ENCODE data around the gene LDHAL6B.
A peak's percentile ranks its signal among the peaks of the same experiment; 100 is the strongest.
"Not testable (repeated sequence)": the region's sequence is repeated elsewhere in the genome, so short reads cannot be mapped to it uniquely, and the experiment has no call there.

Gene LDHAL6B

DNA sequence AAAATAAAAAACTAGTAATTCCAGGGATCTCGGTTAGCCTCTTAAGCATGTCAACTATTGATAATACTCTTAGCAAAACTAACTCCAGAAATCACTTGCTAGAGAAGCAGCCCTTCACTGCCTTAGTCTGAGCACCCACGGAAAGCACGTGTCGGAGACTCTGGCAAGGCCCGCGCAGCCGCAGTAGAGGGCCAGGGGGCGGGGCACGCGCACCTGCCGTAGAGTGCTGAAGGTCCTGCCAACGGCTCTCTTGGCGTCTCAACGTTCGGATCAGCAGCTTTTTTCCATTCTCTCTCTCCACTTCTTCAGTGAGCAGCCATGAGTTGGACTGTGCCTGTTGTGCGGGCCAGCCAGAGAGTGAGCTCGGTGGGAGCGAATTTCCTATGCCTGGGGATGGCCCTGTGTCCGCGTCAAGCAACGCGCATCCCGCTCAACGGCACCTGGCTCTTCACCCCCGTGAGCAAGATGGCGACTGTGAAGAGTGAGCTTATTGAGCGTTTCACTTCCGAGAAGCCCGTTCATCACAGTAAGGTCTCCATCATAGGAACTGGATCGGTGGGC, at the start of gene LDHAL6B:
LDHAL6B (plus strand) TSS at position 221 of the 561 bp plus-strand sequence; CDS start at position 319, 98 bp downstream.
- DNase-seq (ENCODE audit: low spot score), result no peak

DNA sequence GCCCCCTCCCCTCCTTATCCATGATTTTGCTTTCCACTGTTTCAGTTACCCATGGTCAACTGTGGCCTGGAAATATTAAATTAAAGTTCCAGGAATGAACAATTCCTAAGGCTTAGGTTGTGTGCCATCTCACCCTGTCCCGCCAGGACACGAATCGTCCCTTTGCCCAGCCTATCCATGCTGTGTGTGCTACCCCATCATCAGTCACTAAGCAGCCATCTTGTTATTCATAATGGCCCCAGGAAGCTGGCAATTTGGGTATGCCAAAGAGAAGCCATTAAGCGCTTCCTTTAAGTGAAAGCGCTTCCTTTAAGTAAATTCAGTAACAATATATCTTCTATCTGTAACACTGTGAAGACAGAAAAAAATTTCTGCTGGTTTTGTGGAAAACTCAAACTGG, 49.2 kb upstream of the LDHAL6B start:
- no peak for DNase-seq (ENCODE audit: low spot score)

DNA sequence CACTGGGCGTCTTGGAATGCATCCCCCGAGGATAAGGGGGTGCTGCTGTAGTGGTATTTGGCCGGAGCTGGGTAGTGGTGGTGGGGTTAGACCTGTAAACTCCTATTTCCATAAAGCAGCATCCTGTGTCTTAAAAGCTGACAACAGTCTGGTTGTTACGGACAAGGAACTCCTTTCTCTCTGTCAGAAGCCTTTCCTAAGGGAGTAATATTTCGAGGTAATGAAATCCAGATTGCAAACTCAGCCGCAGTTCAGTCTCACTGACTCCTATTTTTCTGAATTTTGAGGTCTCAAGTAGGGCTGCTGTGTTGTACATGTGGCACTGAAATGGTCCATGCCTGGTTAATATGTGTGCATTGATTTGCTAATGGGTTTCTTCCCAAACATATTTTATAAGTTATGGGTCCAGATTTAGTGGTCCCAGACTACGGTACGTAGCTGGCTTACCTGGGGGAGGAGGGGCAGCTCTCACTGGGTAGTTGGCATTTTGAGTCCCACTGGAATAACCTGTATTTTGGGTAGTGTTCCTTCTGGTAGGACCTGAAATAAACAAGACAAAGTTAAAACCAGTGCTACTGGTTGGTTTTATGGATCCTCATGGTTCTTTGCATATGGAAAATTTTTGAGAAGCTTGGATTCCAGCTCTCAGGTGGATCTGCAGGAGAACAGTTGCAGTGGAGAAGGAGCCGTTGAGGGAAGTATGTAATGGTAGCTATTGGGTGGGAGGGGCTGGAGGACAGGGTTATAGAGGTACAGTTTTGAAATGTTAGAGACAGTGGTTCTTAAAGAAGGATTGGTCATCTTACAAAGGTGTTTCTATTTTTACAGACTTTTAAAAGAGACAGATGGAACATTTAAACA, 48.6 kb upstream of the LDHAL6B start:
- no peak for DNase-seq (ENCODE audit: low spot score)

DNA sequence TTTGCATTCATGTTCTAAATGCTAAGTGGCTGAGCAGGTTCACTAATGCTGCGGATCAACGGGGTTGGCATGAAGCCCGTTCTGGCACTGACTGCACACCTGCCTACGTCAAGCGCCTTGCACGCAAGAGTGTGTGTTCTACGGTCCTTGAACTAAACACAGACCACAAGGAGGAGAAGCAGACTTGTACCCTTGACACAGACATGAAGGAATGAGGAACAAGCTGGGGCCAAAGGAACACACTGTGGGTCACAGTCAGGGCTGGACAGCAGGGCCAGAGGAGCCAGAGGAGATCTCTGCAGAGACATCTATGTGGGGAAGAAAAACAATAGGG, 48.0 kb upstream of the LDHAL6B start:
- DNase-seq (ENCODE audit: low spot score), result no peak

DNA sequence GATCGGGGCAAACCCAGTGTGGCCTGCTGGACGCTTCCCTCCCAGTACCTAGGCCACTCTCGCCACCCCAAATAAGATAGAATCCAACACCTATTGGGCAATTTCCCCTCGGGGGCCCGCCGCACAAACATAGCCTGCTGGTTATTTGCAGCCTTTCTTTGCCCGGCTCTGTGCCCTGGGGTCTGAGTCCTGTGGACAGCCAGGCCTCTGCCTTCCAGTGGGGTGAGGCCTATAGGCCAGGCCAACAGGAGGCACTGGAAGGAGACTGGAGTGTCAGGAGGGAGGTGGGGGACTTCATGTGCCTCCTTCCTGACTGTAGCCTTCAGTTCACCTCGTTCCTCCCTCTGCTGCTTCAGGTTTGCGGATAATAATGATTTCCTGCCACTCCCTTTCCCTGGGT, 47.4 kb upstream of the LDHAL6B start:
- no peak for DNase-seq (ENCODE audit: low spot score)

DNA sequence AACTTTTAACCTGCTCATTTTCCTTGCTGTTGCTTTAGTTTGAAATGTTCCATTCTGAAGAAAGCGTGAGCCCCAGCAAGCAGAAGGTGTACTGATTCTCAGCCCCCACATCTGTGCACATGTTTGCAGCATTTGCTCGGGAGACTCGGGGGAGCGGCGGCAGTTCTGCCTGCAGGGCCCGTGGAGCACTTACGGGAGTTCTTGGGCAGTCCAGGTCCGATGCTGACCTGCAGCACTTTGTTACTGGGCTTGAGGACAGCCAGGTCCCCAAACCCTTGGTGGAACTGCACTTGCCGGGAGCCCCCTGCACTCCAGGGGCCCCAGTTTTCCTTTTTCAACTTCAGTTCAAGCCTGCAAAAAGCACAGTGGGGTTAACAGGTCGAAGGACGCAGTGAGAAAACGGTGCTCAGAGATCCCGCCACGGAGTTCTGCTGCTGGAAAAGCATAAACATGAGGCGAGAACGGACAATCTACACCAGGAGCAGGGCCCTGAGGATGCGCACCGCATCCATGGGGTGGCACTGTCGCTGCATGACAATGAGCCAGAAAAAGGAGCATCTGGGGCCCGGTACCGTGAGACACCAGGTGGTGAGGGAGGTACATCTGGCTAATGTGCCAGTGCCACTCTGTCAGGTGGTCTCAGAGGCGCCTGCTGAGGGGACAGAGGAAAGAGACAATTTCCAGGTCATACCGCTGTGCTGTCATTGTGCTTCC, 45.6 kb upstream of the LDHAL6B start:
- no peak for DNase-seq (ENCODE audit: low spot score)

DNA sequence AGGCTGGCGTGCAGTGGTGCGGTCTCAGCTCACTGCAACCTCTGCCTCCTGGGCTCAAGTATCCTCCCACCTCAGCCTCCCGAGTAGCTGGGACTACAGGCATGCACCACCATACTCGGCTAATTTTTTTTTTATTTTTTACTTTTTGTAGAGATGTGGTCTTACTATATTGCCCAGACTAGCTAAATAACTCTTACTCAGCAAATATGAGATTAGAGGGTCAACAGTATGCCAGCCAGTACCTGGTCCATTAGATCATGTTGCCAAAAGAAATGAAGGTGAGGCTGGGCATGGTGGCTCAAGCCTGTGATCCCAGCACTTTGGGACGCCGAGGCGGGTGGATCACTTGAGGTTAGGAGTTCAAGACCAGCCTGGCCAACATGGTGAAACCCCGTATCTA, 44.6 kb upstream of the LDHAL6B start:
- DNase-seq (ENCODE audit: low spot score), result not testable (repeated sequence)

DNA sequence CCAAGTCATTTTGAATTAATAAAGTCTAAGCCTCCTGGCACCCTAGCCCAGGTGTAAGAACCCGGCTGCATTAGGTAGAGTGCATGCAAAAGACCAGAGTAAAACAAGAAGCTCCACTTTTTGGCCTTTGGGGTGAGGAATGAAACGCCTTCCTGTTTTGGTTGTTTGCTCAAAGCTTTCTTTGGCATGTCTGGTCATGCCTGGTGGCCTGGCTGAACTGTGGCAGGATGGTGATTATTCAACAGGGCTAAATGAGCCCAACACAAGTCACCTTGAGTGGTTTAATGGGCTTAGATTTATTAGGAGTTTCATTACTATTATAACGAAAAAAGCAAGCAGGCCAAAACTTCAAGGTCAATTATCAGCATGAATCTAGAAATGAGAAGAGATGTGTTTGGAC, 40.9 kb upstream of the LDHAL6B start:
- DNase-seq (ENCODE audit: low spot score), result no peak

DNA sequence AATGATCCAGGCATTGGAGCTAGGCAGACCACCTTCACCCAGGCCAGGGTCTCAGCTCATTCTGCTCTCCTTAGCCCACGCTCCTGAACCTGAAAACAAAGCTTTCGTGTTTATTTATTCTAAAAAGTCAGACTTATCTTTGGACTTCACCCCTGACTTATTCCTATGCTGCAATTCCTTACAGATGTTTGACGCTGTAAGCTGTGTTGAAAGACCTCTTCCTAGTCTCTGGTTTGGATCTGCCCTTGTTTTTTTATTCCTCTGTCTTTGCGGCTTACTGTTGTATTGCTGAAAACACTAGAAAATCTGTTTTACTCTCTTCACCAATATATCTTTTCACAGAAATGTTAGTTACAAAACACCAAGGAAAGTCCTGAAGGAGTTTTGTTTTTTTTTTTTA, 40.5 kb upstream of the LDHAL6B start:
- no peak for DNase-seq (ENCODE audit: low spot score)

DNA sequence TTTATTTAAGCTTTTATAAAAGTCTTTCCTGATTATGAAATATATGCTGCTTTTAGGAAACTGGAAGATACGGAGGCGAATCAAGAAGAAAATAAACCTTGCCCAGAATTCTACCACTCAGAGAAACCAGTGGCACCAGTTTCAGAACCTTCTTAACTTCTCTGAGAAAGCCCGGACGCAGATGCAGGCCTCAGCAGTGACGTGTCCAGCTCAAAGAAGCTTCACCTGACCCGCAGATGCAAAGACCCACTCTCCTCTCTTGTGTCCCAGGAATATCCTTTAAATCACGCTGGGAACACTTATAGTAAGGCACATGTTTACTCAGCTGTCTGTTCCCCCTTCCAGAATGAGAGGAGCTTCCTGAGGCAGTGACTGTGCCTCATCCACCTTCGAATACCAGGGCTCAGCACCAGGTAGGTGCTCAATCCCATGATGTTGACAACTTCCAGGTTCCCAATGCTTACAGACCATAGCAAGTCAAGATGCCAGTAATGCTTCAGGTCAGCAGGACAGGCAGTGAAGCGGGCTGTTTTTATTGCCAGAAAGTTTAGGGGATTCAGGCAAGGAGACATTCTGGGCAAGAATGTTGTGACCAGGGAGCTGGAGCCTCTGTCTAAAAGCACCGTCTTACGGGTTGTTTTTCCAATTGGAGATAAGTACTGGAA, 39.9 kb upstream of the LDHAL6B start:
- DNase-seq (ENCODE audit: low spot score), result no peak

DNA sequence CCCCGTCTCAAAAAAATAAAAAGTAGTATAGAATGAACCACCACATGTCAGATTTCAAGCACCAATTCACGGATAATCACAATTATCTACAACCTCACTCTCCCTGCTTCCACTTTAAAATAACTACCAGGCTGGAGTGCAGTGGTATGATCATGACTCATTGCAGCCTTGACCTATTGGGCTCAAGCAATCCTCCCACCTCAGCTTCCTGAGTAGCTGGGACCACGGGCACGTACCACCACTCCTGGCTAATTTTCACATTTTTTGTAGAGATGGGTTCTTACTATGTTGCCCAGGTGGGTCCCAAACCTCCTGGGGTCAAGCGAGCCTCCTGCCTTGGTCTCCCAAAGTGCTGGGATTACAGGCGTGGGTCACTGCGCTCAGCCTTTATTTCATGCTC, 38.1 kb upstream of the LDHAL6B start:
- no peak for DNase-seq (ENCODE audit: low spot score)

DNA sequence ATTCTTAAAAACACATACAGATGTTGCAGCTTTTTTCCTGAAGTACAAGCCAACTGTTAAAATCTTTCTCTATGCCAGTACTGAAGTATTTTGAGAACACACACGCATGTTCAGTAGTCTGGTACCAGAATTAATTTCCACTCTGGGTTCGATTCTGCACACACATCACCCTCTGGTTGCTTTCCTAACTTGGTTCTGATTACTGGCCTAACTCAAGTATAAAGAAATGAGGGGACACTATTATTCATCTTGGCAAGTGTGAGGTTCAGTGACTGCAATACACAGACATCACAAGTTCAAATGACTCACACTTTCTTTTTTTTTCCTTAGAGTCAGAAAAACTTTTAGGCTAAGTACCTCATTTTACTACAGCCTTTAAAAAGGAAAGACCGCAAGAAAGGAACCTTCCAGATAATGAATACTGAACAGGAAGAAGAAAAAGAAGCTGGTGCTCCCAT, 37.4 kb upstream of the LDHAL6B start:
- DNase-seq (ENCODE audit: low spot score), result peak; percentile 62

DNA sequence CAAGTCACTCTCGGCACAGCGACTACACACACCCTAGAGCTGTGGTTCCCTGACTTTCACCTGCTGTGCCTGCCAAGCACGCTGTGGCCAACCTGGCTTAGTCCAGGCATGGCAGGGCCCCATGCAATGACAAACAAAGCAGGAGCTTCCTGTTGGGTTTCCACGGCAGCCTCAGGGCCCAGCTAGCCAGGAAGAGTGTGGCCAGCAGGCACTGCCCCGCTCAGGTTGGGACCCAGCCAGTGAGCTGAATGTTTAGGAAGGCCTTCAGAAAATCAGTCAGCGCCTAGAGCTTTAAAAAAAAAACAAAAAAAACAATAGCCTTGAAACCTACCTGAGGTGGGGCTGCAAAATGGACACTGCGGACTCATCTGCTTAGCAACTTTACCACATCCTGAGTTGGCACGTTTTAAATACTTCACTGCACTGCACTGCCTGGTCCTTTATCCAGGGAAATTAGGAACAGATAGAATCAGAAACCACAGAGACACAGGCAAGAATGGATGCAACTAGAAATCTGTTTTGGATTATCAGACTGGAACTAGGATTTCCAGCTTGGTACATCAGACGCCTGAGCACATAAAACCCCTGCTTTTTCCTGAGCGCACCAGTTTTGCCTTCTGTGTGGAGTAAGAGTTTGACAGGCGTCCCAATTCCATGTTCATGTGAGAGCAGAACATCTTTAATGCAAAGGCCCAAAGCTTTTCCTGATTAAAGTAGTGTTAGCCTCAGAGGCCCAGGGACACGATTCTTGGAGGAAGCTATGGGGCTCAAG, 36.2 kb upstream of the LDHAL6B start:
- DNase-seq (ENCODE audit: low spot score), result no peak

DNA sequence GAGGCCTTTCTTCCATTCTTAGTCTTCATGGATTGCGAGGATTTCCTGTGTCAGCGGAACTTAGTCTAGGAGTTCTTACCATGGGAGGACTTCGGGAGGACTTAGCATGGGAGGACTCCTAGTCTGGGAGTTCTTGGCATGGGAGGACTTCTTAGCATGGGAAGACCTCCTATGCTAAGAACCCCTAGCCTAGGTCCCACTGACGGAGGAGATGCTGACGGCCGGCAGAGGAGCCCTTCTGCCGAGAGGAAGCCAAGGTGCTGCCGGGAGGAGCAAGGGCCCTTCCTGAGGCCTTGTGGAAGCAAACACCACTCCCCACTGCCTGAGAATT, 35.6 kb upstream of the LDHAL6B start:
- no peak for DNase-seq (ENCODE audit: low spot score)

DNA sequence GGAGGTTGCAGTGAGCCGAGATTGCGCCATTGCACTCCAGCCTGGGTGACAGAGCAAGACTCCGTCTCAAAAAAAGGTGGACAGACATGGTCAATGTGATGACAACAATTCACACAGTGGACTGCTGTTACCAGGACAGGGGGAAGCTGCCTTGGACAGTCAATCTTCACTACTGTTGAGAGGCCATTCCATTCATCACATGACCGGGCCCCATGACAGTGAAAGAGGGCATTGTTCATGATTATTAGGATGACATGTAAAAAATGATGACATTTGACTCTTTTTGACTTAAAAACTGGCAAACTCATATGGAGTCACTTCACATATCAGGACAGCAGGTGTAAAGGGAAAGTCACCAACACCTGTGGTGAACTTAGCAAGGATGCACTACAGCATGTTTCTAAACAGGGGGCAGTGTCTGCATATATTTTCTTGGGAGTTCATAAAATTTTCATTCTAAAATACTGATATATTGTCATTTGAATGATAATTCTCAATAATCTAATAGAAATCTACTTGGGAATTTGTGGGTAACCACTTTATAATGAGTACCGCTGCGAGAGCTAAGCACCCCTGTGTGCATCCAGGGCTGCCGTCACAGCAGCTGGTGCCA, 34.2 kb upstream of the LDHAL6B start:
- no peak for DNase-seq (ENCODE audit: low spot score)

DNA sequence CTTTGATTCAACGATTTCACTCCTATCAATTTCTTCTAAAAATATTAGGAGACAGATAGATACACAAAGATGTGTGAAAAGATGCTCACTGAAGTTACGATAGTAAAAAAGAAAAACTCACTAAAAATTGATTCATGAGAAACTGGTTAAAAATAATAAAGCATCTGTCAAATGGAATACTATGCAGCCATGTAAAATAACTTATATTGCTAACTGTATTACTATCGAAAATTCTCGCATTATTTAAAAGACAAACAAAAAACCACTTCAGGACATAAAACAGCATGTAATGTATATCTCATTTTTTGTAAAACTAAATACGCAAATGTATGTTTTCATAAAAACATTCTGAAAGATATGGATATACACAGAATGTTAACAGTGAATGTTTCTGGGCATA, 33.4 kb upstream of the LDHAL6B start:
- DNase-seq (ENCODE audit: low spot score), result no peak

DNA sequence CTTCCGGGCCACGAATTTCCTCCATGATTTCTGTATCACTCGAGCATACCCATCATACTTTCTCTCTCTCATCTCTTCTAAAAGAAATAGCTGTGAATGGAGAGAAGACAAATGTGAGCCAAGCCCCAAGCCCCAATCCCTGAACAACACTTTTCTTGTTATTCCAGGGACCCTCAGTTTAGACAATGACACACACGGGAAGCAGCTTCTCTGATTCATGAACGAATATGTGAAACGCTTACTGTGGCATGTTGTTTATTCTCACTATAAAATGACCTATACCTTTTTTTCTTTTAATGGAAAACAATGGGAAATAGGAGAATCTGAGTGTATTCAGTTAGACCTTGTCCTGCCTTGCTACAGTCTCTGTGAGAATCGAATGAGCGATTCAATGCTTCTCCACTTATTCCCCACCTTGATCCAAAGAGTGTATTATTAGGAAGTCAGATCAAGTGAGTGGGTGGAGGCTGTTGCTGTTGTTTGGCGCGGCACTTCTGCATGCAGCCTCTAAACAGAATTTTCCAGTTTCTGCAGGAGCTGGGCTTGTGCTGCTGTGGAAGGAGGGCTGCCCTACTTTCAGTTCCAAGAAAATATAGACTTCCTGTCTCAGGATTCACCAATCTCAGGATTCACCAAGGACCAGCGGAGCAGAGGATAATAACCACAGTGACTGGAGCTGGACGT, 32.4 kb upstream of the LDHAL6B start:
- DNase-seq (ENCODE audit: low spot score), result no peak

DNA sequence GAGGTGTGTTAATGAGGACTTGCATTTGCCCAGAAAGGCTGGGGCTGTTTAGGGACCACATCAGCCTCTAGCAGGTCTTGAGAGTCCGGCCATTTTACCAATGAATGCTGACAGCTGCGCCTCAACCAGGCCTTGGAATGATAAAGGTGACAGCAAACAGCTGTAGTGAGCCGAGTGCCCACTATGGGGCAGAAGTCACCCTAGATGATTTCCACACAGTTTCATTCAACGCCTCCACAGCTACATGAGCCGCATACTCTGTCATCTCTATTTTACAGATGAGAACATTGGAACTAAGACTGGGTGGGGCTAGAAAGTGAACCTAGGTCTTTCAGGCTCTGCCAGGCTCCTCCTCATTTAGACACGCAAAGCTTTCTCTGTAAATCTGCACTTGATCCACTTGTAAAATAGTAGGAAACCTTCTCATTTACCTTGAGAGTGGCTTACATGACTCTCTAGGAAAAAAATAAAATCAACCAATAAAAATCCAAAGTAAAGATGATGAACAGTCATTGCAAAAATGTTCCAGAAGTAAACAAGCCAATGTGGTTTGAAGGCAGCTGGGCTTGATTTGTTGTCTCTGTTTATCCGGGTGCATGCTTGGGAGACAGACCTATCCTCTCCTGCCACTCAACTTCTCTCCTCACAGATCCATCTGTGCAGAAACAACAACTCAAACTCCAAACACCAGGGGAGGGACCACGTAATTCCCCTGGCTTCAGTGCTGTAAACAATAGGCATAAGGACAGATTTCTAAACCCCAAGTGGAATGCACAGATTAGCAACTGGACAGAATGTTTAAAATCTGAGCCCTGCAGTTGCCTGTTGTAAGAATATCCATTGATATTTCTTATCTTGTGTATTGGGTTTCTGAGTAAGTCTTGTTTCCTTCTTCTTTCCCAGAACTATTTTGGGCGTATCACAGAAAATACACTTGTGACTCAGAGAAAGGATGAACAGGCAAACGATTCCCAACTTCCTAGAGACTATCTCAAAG, 31.5 kb upstream of the LDHAL6B start:
- DNase-seq (ENCODE audit: low spot score), result peak; percentile 72

DNA sequence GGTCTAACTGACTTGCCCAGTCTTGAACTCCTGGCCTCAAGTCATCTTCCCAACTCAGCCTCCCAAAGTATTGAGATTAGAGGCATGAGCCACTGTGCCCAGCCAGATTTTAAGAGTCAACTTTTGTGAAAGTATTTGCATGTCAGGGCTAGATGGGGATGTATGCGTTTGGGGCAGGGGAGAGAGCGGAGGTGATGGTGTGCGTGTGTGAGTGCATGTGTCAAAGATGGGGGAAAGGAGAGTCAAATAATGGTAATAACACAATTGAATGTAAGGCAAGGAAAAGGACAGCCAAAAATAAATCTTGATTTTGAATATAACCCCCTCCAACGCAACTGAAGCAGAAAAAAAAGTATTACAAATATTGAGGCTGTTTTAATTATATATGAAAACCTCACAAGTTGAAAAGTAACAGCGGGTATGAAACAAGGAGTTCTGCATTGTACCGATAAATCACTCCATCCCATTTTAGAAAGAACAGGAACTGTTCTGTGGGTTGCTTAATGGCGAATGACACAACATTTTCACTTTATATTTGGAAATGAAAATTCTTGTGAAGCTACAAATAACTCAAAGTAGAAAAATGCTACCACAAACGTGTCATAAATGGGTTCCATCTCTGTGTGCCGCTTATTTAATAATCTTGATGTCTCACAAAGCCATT, 29.9 kb upstream of the LDHAL6B start:
- DNase-seq (ENCODE audit: low spot score), result no peak

Data from RKO (cell line).